ENCODE data around the gene FAM83E. TPM values are rescaled to one million over a fixed set of nuclear protein-coding genes. Genes with fewer than 3 reads are reported as not detected.
"Not testable (repeated sequence)": the region's sequence is repeated elsewhere in the genome, so short reads cannot be mapped to it uniquely, and the experiment has no call there.

FAM83E gene
- total RNA-seq, 4 donors from 2014 or later = 1.8 TPM; not detected in 2

DNA sequence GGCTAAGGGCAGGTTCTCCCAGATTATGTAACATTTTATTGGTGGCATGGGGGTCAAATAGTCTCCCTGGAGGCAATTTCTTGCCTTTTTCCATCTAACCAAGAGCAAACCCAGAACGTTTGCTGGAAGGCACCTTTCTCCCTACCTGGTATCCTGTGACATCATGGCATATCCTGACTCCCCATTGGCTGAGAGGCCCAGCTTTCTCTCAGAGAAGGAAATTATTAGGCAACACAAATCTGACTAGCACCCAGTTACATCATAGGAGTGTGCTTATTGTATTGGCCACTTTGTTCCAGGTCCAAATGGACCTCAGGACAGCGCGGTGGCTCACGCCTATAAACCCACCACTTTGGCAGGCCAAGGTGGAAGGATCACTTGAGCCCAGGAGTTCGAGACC lies 44.9 kb upstream of the FAM83E start:
- intact Hi-C loops (cut with DNase I; ENCODE audit: low total_unique reads) = no loop called here
- Histone ChIP-seq H3K4me3 (no peak overlapping the region), H3K9me3 (no peaks in the 10 kb centered on the region), H3K4me1 (no peaks in the 10 kb centered on the region), H3K36me3 (no peaks in the 10 kb centered on the region), H3K27me3 (no peaks in the 10 kb centered on the region), H3K27ac (no peak overlapping the region)
- TF ChIP-seq CTCF (IDR thresholded peaks at IDR 0.05) (no peak), POLR2A (IDR thresholded peaks at IDR 0.05) (no peak)
- no peak for DNase-seq

GRCh38 chr19:48658483-48658882 lies 43.6 kb upstream of the FAM83E start:
- Histone ChIP-seq H3K36me3 (no peaks in the 10 kb centered on the region), H3K4me3 (no peak overlapping the region), H3K27me3 (no peaks in the 10 kb centered on the region), H3K9me3 (no peaks in the 10 kb centered on the region), H3K4me1 (no peaks in the 10 kb centered on the region), H3K27ac (no peak overlapping the region)
- intact Hi-C loops (cut with DNase I; ENCODE audit: low total_unique reads) = no loop called here
- no peak for DNase-seq
- TF ChIP-seq POLR2A (IDR thresholded peaks at IDR 0.05) (no peak), CTCF (IDR thresholded peaks at IDR 0.05) (no peak)

DNA sequence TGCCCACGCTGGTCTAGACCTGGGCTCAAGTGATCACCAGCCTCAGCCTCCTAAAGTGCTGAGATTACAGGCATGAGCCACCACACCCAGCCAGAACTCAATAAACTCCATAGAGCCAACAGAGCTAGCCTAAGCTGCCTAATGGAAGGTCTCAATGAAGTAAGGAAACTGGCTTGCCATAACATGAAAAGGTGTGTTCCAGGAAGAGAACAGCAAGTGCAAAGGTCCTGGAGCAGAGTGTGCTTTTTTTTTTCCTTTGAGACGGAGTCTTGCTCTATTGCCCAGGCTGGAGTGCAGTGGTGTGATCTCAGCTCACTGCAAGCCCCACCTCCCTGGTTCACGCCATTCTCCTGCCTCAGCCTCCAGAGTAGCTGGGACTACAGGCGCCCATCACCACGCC lies 43.0 kb upstream of the FAM83E start:
- H3K4me1 ChIP-seq; H3K27ac ChIP-seq; H3K36me3 ChIP-seq; H3K4me3 ChIP-seq; intact Hi-C loops (cut with DNase I; ENCODE audit: low total_unique reads); H3K27me3 ChIP-seq; DNase-seq; H3K9me3 ChIP-seq: not testable (repeated sequence)

- H3K27ac ChIP-seq = no peak overlapping the region
- TF ChIP-seq POLR2A (IDR thresholded peaks at IDR 0.05) = no peak
- no peak for TF ChIP-seq CTCF (IDR thresholded peaks at IDR 0.05)
- no peak for DNase-seq
- no peaks in the 10 kb centered on the region for H3K4me1 ChIP-seq
- no peak overlapping the region for H3K4me3 ChIP-seq
- no peaks in the 10 kb centered on the region for H3K9me3 ChIP-seq
- intact Hi-C loops (cut with DNase I; ENCODE audit: low total_unique reads) = no loop called here
- H3K36me3 ChIP-seq = no peaks in the 10 kb centered on the region
- H3K27me3 ChIP-seq = no peaks in the 10 kb centered on the region
Measured at GRCh38 chr19:48656840-48657474, 42.1 kb upstream of the FAM83E start.

GRCh38 chr19:48654299-48655059 lies 39.6 kb upstream of the FAM83E start:
- intact Hi-C loops (cut with DNase I; ENCODE audit: low total_unique reads) = no loop called here
- H3K4me1 ChIP-seq = no peaks in the 10 kb centered on the region
- no peak overlapping the region for H3K27ac ChIP-seq

More at GRCh38 chr19:48654299-48655059, 39.6 kb upstream of the FAM83E start:
- TF ChIP-seq POLR2A (IDR thresholded peaks at IDR 0.05) = no peak
- TF ChIP-seq CTCF (IDR thresholded peaks at IDR 0.05) = no peak
- Histone ChIP-seq H3K27me3 (no peaks in the 10 kb centered on the region), H3K36me3 (no peaks in the 10 kb centered on the region), H3K4me3 (no peak overlapping the region), H3K9me3 (no peaks in the 10 kb centered on the region)
- DNase-seq = no peak
